Liver (tissue), 9 donors: ENCODE results near the gene CDH4. TPM values are rescaled to one million over a fixed set of nuclear protein-coding genes. Genes with fewer than 3 reads are reported as not detected.

Experiments used
- DNase-seq: peaks from one replicate; pipeline ENCODE4 v3.0.0-alpha.2; 2017; ENCODE audit warnings: low spot score
- H3K27ac ChIP-seq, 2 donors: one replicate each; pipeline ENCODE4 v1.7.0; 2013; ENCODE audit warnings: inconsistent platforms in 2 of 2, low read length in 2 of 2, control low read depth in 1 of 2, low read depth in 1 of 2, mild to moderate bottlenecking in 1 of 2
- H3K27me3 ChIP-seq, 4 donors: one replicate each; pipeline versions ENCODE4 v1.6.1 to v1.7.0; 2013; ENCODE audit warnings: low read length in 3 of 4, inconsistent platforms in 1 of 4, mild to moderate bottlenecking in 1 of 4, moderate library complexity in 1 of 4; ENCODE audit not compliant: control insufficient read depth in 4 of 4, insufficient read depth in 4 of 4
- H3K36me3 ChIP-seq, 4 donors: one replicate each; pipeline versions ENCODE4 v1.6.1 to v1.7.0; 2013; ENCODE audit warnings: low read length in 3 of 4, mild to moderate bottlenecking in 3 of 4, low read depth in 1 of 4, moderate library complexity in 1 of 4; ENCODE audit not compliant: control insufficient read depth in 4 of 4, insufficient read depth in 3 of 4
- H3K4me1 ChIP-seq, 4 donors: one replicate each; pipeline versions ENCODE4 v1.6.1 to v1.7.0; 2013; ENCODE audit warnings: low read length in 3 of 4, mild to moderate bottlenecking in 3 of 4, moderate library complexity in 1 of 4; ENCODE audit not compliant: control insufficient read depth in 4 of 4, insufficient read depth in 4 of 4
- H3K4me3 ChIP-seq, 3 donors: one replicate each; pipeline versions ENCODE4 v1.6.1 to v1.7.0; 2013; ENCODE audit warnings: low read length in 3 of 3, control low read depth in 1 of 3, low read depth in 1 of 3, mild to moderate bottlenecking in 1 of 3
- H3K9ac ChIP-seq, 2 donors: one replicate each; pipeline ENCODE4 v1.7.0; 2013; ENCODE audit warnings: low read length in 2 of 2, mild to moderate bottlenecking in 2 of 2, moderate library complexity in 2 of 2, control low read depth in 1 of 2, low read depth in 1 of 2
- H3K9me3 ChIP-seq, 4 donors: one replicate each; pipeline versions ENCODE4 v1.6.1 to v1.7.0; 2013; ENCODE audit warnings: low read length in 3 of 4; ENCODE audit not compliant: control insufficient read depth in 4 of 4
- CTCF ChIP-seq: fragments of 150-350 bp; IDR thresholded peaks from 2 replicates; pipeline ENCODE4 v1.5.1; 2017; ENCODE audit warnings: improper control_type of control experiment, low read depth, low read length; ENCODE audit not compliant: missing input control
- EGR1 ChIP-seq, 2 donors: IDR thresholded peaks; 2 replicates each; pipeline ENCODE4 v1.6.1; 2016 to 2018; ENCODE audit warnings: antibody characterized with exemption in 2 of 2, low read depth in 2 of 2
- FOXA1 ChIP-seq: IDR thresholded peaks from 2 replicates; pipeline ENCODE4 v1.6.1; 2016; ENCODE audit warnings: antibody characterized with exemption
- FOXA2 ChIP-seq: IDR thresholded peaks from 2 replicates; pipeline ENCODE4 v1.6.1; 2016; ENCODE audit warnings: antibody characterized with exemption
- GABPA ChIP-seq, 2 donors: IDR thresholded peaks in 1 of 2; conservative IDR thresholded peaks in 1 of 2; 2 replicates each; pipeline ENCODE4 v1.6.1; 2016; ENCODE audit warnings: antibody characterized with exemption in 2 of 2, mild to moderate bottlenecking in 1 of 2, moderate library complexity in 1 of 2
- HNF4A ChIP-seq, 2 donors: conservative IDR thresholded peaks; 2 replicates each; pipeline ENCODE4 v1.6.1; 2016; ENCODE audit warnings: antibody characterized with exemption in 2 of 2, mild to moderate bottlenecking in 2 of 2
- HNF4G ChIP-seq: IDR thresholded peaks from 2 replicates; pipeline ENCODE4 v1.6.1; 2016; ENCODE audit warnings: antibody characterized with exemption
- JUND ChIP-seq, 2 donors: IDR thresholded peaks; 2 replicates each; pipeline ENCODE4 v1.6.1; 2016; ENCODE audit warnings: antibody characterized with exemption in 2 of 2
- MAX ChIP-seq: IDR thresholded peaks from 2 replicates; pipeline ENCODE4 v1.6.1; 2016; ENCODE audit warnings: antibody characterized with exemption
- NR2F2 ChIP-seq: IDR thresholded peaks from 2 replicates; pipeline ENCODE4 v1.6.1; 2016; ENCODE audit warnings: antibody characterized with exemption
- RAD21 ChIP-seq, 2 donors: IDR thresholded peaks; 2 replicates each; pipeline ENCODE4 v1.6.1; 2016; ENCODE audit warnings: antibody characterized with exemption in 2 of 2, mild to moderate bottlenecking in 2 of 2
- REST ChIP-seq: IDR thresholded peaks from 2 replicates; pipeline ENCODE4 v1.6.1; 2016; ENCODE audit warnings: antibody characterized with exemption, mild to moderate bottlenecking
- RXRA ChIP-seq, 2 donors: IDR thresholded peaks; 2 replicates each; pipeline ENCODE4 v1.6.1; 2017 to 2018; ENCODE audit warnings: antibody characterized with exemption in 2 of 2, mild to moderate bottlenecking in 1 of 2
- SP1 ChIP-seq: IDR thresholded peaks from 2 replicates; pipeline ENCODE4 v1.6.1; 2018; ENCODE audit warnings: antibody characterized with exemption, mild to moderate bottlenecking
- TAF1 ChIP-seq: conservative IDR thresholded peaks from 2 replicates; pipeline ENCODE4 v1.6.1; 2016; ENCODE audit warnings: antibody characterized with exemption, mild to moderate bottlenecking
- YY1 ChIP-seq: IDR thresholded peaks from 2 replicates; pipeline ENCODE4 v1.6.1; 2016; ENCODE audit warnings: antibody characterized with exemption, mild to moderate bottlenecking
- WGBS: extraction: QIAGEN DNeasy Blood & Tissue Kit; methylation state at CpG from one replicate; pipeline ENCODE4 v1.1.7; 2013; 5-methylcytosine and 5-hydroxymethylcytosine counted together
- polyA plus RNA-seq, 2 donors: library from polyadenylated mRNA; stranded (reverse) in 1 of 2; unstranded in 1 of 2; fragments of 200-250 nt in 1 of 2; fragments of >200 nt in 1 of 2; fragmentation: Nextera tagmentation in 1 of 2; extraction: Ambion mirVana in 1 of 2; gene quantifications; one replicate each; pipeline versions ENCODE4 v1.2.1 to v1.2.3, GENCODE V29; 2013 to 2015
- total RNA-seq, 2 donors: library from RNA; depleted of rRNA; stranded (reverse); fragments of >200 nt; gene quantifications; one replicate each; pipeline ENCODE4 v1.2.3, GENCODE V29; 2014
- TF ChIP-seq, protein P1 (sequence below): IDR thresholded peaks from 2 replicates; pipeline ENCODE4 v1.6.1; 2016; ENCODE audit warnings: antibody characterized with exemption
- TF ChIP-seq, protein P2 (sequence below): IDR thresholded peaks from 2 replicates; pipeline ENCODE4 v1.6.1; 2016; ENCODE audit warnings: antibody characterized with exemption
- donor health status: healthy.
- donor health status: healthy.
- donor health status: healthy.
- donor health status: healthy.
- donor health status: healthy.

Gene CDH4
- total and polyA plus RNA-seq, 4 donors = 0.03 to 0.25 (median 0.19) TPM; not detected in 1

DNA sequence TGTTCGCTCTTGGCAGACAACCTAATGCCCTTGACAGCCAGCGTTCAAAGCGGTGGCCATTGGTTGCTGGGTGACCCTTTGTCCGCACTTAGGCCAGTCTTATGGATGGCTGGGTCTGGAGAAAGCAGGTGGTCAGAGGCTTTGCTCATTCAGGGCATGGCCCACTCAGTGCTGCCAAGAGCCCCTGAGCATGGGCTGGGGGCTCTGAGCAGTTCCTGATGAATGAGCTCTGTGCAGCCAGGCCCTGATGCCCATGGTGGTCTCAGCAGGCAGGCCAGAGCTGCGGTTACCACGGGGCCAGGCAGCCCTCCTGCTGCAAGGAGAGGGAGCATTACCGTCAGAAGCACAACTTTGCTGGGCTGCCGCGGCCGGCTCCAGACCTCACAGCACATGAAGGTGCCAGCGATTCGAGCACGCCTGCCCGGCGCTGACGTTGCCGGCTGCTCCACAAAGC is 36.3 kb downstream of the CDH4 start (continued):
- no peak for TF ChIP-seq CTCF
- TF ChIP-seq, protein P1, sequence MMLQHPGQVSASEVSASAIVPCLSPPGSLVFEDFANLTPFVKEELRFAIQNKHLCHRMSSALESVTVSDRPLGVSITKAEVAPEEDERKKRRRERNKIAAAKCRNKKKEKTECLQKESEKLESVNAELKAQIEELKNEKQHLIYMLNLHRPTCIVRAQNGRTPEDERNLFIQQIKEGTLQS = no peak

DNA sequence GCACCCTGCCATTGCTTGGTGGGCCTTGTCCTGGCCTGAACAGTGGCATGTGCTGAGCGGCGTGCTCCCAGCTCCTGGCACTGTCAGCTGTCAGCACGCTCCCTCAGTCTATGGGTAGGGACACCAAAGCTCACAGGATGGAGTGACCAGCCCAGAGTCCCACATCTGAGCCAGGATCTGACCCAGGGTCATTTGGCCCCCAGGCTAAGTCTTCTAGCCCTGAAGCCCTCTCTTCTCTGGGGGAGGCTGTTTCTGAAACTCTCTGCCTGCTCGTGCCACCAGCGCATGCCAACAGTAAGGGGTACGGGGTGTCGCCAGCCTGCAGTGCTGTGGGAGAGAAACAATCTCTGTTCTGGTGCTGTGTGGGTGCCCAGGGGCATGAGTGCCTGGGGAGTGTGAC is 37.1 kb downstream of the CDH4 start:
- WGBS = 81% methylated on average over 7 of the region's 7 CpGs
- Histone ChIP-seq H3K27ac (no peak overlapping the region), H3K9me3 (no peaks in the 10 kb centered on the region), H3K4me3 (no peak overlapping the region), H3K4me1 (no peaks in the 10 kb centered on the region), H3K27me3 (peaks cover 0 to 6% (median 0%) of the 10 kb centered on the region in 4 donors), H3K36me3 (no peaks in the 10 kb centered on the region), H3K9ac (no peak overlapping the region)
- TF ChIP-seq FOXA1 = no peak
- no peak for TF ChIP-seq GABPA (IDR thresholded peaks at IDR 0.05 in 1 of 2, conservative IDR thresholded peaks at IDR 0.05 in 1 of 2)
- TF ChIP-seq HNF4A (conservative IDR thresholded peaks at IDR 0.05) = no peak
- no peak for TF ChIP-seq MAX
- TF ChIP-seq EGR1 (IDR thresholded peaks at IDR 0.05; ENCODE audit: low read depth in 2 of 2) = no peak
- TF ChIP-seq TAF1 = no peak
- TF ChIP-seq JUND (IDR thresholded peaks at IDR 0.05) = no peak
- no peak for TF ChIP-seq YY1
- no peak for TF ChIP-seq SP1
- TF ChIP-seq, protein P1 = no peak
- no peak for TF ChIP-seq NR2F2
- TF ChIP-seq RXRA (IDR thresholded peaks at IDR 0.05) = no peak
- no peak for TF ChIP-seq REST
- TF ChIP-seq RAD21 (IDR thresholded peaks at IDR 0.05) = no peak
- TF ChIP-seq FOXA2 = no peak
- TF ChIP-seq, protein P2, sequence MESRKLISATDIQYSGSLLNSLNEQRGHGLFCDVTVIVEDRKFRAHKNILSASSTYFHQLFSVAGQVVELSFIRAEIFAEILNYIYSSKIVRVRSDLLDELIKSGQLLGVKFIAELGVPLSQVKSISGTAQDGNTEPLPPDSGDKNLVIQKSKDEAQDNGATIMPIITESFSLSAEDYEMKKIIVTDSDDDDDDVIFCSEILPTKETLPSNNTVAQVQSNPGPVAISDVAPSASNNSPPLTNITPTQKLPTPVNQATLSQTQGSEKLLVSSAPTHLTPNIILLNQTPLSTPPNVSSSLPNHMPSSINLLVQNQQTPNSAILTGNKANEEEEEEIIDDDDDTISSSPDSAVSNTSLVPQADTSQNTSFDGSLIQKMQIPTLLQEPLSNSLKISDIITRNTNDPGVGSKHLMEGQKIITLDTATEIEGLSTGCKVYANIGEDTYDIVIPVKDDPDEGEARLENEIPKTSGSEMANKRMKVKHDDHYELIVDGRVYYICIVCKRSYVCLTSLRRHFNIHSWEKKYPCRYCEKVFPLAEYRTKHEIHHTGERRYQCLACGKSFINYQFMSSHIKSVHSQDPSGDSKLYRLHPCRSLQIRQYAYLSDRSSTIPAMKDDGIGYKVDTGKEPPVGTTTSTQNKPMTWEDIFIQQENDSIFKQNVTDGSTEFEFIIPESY = no peak
- TF ChIP-seq CTCF = no peak
- TF ChIP-seq HNF4G = no peak
- no peak for DNase-seq
